Activated T-helper 2 cell treated with anti-CD3 and anti-CD28 coated beads, Interferon-gamma antibody, Interleukin-2, Interleukin-4, amounts not matched to agents 10 μg/mL and 5 μg/mL and 100 μg/mL, durations not matched to agents 14 hours and 24 hours and 36 hours (primary cell): ENCODE results near the gene PNMA8C. TPM values are rescaled to one million over a fixed set of nuclear protein-coding genes. Genes with fewer than 3 reads are reported as not detected.

Source experiments
- DNase-seq: peaks from one replicate; pipeline ENCODE4 v3.0.0; 2021; ENCODE audit warnings: low spot score
- H3K27ac Mint-ChIP-seq: one replicate; pipeline ENCODE4 v1.8.0; 2021; ENCODE audit warnings: mixed read lengths
- H3K27me3 Mint-ChIP-seq: one replicate; pipeline ENCODE4 v1.8.0; 2021; ENCODE audit warnings: low read depth, mixed read lengths
- H3K36me3 Mint-ChIP-seq: one replicate; pipeline ENCODE4 v1.8.0; 2021; ENCODE audit warnings: low read depth, mixed read lengths
- H3K4me1 Mint-ChIP-seq: one replicate; pipeline ENCODE4 v1.8.0; 2021; ENCODE audit warnings: low read depth, mixed read lengths
- H3K4me3 Mint-ChIP-seq: one replicate; pipeline ENCODE4 v1.8.0; 2021; ENCODE audit warnings: low read depth, mild to moderate bottlenecking, moderate library complexity, mixed read lengths
- H3K9me3 Mint-ChIP-seq: one replicate; pipeline ENCODE4 v1.8.0; 2021; ENCODE audit warnings: mixed read lengths
- intact Hi-C: fragments of 100-400 bp; cut with micrococcal nuclease; formaldehyde crosslinking; loops from one replicate; pipeline ENCODE4 v1.15.1; 2023
- total RNA-seq: library from RNA; stranded (reverse); gene quantifications from 2 replicates; pipeline ENCODE4 v1.2.3, GENCODE V29; 2022

PNMA8C gene
- total RNA-seq, 1 donor from 2014 or later: not detected

DNA sequence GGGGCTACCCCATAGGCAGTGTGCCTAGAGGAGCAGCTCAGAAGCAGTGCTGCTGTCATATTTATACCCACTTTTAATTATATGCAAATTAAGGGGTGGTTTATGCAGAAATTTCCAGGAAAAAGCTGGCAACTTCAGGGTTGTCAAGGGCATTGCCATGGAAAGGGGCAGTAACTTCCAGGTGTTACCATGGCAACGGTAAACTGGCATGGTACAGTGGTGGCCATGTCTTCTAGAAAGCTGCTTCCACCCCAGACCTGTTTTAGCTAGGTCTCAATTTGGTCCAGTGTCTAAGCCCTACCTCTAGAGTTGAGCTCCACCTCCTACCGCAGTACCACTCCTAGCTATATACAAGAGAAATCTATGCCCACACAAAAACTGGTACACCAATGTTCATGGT, 31.3 kb upstream of the PNMA8C start:
- H3K4me3 Mint-ChIP-seq: no peak overlapping the region
- no peak for DNase-seq
- H3K9me3 Mint-ChIP-seq: no peaks in the 10 kb centered on the region
- peaks cover 4% of the 10 kb centered on the region for H3K27me3 Mint-ChIP-seq
- no peak overlapping the region for H3K27ac Mint-ChIP-seq
- no peaks in the 10 kb centered on the region for H3K36me3 Mint-ChIP-seq
- H3K4me1 Mint-ChIP-seq: no peaks in the 10 kb centered on the region
- intact Hi-C loops: no loop called here

DNA sequence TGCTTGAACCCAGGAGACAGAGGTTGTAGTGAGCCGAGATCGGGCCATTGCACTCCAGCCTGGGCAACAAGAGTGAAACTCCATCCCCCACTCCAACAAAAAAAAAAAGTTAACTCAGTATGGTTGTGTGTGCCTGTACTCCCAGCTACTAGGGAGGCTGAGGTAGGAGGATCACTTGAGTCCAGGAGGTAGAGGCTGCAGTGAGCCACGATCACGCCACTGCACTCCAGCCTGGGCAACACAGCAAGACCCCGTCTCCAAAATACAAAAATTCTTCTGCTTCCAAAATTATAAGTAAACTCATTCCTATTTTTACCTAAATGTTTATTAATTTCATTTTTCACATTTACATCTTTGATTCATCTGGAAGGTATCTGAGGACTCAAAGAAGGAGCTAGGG, 28.2 kb upstream of the PNMA8C start:
- H3K27ac Mint-ChIP-seq: no peak overlapping the region
- no peak for DNase-seq
- no peaks in the 10 kb centered on the region for H3K4me1 Mint-ChIP-seq
- H3K9me3 Mint-ChIP-seq: no peaks in the 10 kb centered on the region
- intact Hi-C loops: no loop called here
- peaks cover 4% of the 10 kb centered on the region for H3K27me3 Mint-ChIP-seq
- H3K4me3 Mint-ChIP-seq: no peak overlapping the region
- no peaks in the 10 kb centered on the region for H3K36me3 Mint-ChIP-seq

GRCh38 chr19:46454244-46454643, 25.5 kb upstream of the PNMA8C start:
- H3K4me1 Mint-ChIP-seq: no peaks in the 10 kb centered on the region
- peaks cover 7% of the 10 kb centered on the region for H3K9me3 Mint-ChIP-seq
- no peak overlapping the region for H3K4me3 Mint-ChIP-seq
- H3K27me3 Mint-ChIP-seq: peaks cover 12% of the 10 kb centered on the region
- no peak for DNase-seq
- H3K27ac Mint-ChIP-seq: no peak overlapping the region
- no peaks in the 10 kb centered on the region for H3K36me3 Mint-ChIP-seq
- intact Hi-C loops: no loop called here

DNA sequence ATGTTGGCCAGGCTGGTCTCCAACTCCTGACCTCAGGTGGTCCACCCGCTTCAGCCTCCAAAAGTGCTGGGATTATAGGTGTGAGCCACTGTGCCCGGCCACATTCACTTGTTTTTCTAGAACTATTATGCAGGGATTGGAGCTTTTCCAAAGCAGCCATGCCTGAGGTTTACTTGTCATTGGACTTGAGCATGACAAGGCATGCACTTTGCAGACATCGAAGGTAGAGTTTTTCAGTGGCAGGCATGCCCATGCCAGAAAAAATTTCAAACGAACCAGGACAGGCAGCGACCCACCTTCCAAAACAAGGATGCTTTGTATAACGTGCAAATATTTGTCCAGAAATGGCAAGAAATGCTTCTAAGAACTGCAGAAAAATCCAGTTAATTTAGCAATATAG, 24.9 kb upstream of the PNMA8C start:
- Mint-ChIP-seq H3K27me3 (peaks cover 13% of the 10 kb centered on the region), H3K36me3 (no peaks in the 10 kb centered on the region), H3K9me3 (peaks cover 8% of the 10 kb centered on the region), H3K27ac (no peak overlapping the region), H3K4me1 (no peaks in the 10 kb centered on the region), H3K4me3 (no peak overlapping the region)
- no peak for DNase-seq
- intact Hi-C loops: no loop called here

DNA sequence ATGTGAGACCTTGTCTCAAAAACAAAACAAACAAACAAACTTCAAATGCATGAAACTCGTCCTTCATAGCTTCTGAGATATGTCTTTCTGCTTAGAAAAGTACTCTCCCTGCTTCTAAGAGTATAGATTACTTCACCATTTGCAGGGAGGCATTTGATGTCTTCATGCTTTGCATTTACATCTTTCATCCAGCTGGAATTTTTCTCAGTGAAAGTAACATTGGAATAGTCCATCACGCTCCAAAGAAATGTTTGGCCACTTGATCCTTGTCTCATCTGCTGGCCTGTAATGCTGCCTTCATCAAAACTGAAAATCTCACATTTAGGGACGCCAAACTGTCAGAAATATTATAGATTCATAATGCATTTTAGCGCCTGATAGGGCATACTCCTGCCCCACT, 23.4 kb upstream of the PNMA8C start:
- H3K4me1 Mint-ChIP-seq: no peaks in the 10 kb centered on the region
- H3K36me3 Mint-ChIP-seq: no peaks in the 10 kb centered on the region
- DNase-seq: no peak
- H3K9me3 Mint-ChIP-seq: peaks cover 8% of the 10 kb centered on the region
- H3K4me3 Mint-ChIP-seq: no peak overlapping the region
- intact Hi-C loops: no loop called here
- H3K27me3 Mint-ChIP-seq: peaks cover 10% of the 10 kb centered on the region
- no peak overlapping the region for H3K27ac Mint-ChIP-seq

DNA sequence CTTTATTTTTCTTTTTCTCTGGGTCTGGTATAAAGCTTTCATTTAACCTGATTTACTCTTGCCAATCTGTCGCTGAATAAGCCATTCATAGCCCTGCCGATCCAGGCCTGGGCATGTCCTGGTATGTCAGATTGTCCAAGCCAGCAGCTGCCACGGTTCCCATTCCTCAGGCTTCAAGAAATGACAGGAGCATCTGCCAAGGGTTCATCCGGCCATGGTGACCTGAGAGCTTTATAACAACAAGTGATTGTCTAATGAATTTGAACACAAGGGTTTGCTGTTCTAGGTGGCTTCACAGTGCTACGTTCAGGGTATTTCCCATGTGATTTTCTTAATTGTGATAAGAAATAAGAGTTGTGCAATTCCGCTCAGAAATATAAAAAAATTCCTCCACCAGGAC, 22.6 kb upstream of the PNMA8C start:
- peaks cover 11% of the 10 kb centered on the region for H3K27me3 Mint-ChIP-seq
- intact Hi-C loops: no loop called here

GRCh38 chr19:46450737-46451136, 22.0 kb upstream of the PNMA8C start:
- Mint-ChIP-seq H3K27me3 (peaks cover 14% of the 10 kb centered on the region), H3K27ac (no peak overlapping the region), H3K4me1 (no peaks in the 10 kb centered on the region), H3K36me3 (no peaks in the 10 kb centered on the region), H3K9me3 (peaks cover 8% of the 10 kb centered on the region), H3K4me3 (no peak overlapping the region)
- intact Hi-C loops: no loop called here
- no peak for DNase-seq

More for the DNA sequence above, 22.6 kb upstream of the PNMA8C start:
- no peak for DNase-seq
- Mint-ChIP-seq H3K9me3 (peaks cover 8% of the 10 kb centered on the region), H3K36me3 (no peaks in the 10 kb centered on the region), H3K4me3 (no peak overlapping the region), H3K27ac (no peak overlapping the region), H3K4me1 (no peaks in the 10 kb centered on the region)

DNA sequence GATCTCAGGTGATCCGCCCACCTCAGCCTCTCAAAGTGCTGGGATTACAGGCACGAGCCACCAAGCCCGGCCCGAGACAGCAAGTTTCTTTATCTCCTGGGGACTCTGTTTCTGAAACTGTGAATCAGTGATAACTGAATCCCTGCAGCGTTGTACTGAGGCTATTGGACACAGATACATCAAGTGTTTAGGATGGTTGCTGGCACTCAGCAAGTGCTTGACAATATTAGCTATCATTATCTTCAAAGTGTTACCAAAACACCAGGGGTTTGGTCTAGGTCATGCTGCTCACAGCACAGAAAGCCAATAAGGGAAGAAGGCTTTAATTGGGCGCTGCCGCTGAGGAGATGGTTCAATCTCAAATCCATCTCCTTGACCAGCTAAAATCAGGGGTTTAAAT, 20.5 kb upstream of the PNMA8C start:
- H3K27me3 Mint-ChIP-seq: peaks cover 12% of the 10 kb centered on the region
- no peaks in the 10 kb centered on the region for H3K4me1 Mint-ChIP-seq

GRCh38 chr19:46448601-46449000, 19.9 kb upstream of the PNMA8C start:
- H3K36me3 Mint-ChIP-seq: no peaks in the 10 kb centered on the region
- peaks cover 12% of the 10 kb centered on the region for H3K27me3 Mint-ChIP-seq
- DNase-seq: no peak

More for the DNA sequence above, 20.5 kb upstream of the PNMA8C start:
- DNase-seq: no peak
- intact Hi-C loops: no loop called here
- no peaks in the 10 kb centered on the region for H3K36me3 Mint-ChIP-seq
- H3K27ac Mint-ChIP-seq: no peak overlapping the region
- H3K4me3 Mint-ChIP-seq: no peak overlapping the region
- peaks cover 8% of the 10 kb centered on the region for H3K9me3 Mint-ChIP-seq

DNA sequence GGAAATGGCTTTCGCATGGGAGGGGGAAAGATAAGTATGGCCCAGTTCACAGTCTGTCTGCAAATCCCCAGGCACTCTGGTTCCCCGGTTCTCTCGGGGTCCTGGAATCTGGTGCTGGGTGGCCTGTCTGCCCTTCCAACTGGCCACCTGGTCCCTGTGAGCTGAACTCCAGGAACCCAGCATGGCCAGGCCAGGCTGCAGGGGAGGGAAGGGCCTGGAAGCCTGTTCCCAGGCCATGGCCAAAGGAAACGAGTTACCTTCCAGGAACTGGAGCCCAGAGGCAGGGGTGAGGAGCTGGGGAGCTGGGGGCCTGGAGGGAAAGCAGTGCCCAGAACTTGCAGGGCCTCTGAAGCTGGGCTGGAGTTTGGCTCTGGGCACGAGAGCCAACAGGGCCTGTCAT, 19.1 kb upstream of the PNMA8C start:
- Mint-ChIP-seq H3K27me3 (peaks cover 16% of the 10 kb centered on the region), H3K4me1 (no peaks in the 10 kb centered on the region), H3K36me3 (no peaks in the 10 kb centered on the region), H3K4me3 (no peak overlapping the region), H3K27ac (no peak overlapping the region), H3K9me3 (peaks cover 8% of the 10 kb centered on the region)
- no peak for DNase-seq
- intact Hi-C loops: no loop called here

More at GRCh38 chr19:46448601-46449000, 19.9 kb upstream of the PNMA8C start:
- peaks cover 8% of the 10 kb centered on the region for H3K9me3 Mint-ChIP-seq
- intact Hi-C loops: no loop called here
- no peak overlapping the region for H3K4me3 Mint-ChIP-seq
- H3K27ac Mint-ChIP-seq: no peak overlapping the region
- H3K4me1 Mint-ChIP-seq: no peaks in the 10 kb centered on the region

GRCh38 chr19:46447006-46447405, 18.3 kb upstream of the PNMA8C start:
- H3K9me3 Mint-ChIP-seq: peaks cover 8% of the 10 kb centered on the region
- no peak overlapping the region for H3K27ac Mint-ChIP-seq
- no peak for DNase-seq
- no peaks in the 10 kb centered on the region for H3K36me3 Mint-ChIP-seq
- intact Hi-C loops: no loop called here
- no peaks in the 10 kb centered on the region for H3K4me1 Mint-ChIP-seq
- peaks cover 16% of the 10 kb centered on the region for H3K27me3 Mint-ChIP-seq
- H3K4me3 Mint-ChIP-seq: no peak overlapping the region

DNA sequence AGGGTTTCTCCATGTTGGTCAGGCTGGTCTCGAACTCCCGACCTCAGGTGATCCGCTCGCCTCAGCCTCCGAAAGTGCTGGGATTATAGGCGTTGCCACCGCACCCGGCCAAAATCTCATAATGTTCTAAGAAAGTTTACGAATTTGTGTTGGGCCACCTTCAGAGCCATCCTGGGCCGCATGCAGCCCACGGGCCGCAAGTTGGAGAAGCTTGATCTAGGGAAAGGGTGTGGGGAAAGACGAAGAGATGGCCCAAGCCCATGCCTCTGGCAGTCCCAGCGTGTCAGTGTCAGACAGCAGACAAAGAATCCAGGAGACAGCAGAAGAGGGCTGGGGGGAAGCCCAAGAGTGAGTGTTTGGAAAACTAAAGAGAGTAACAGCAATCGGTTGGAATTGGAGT, 17.3 kb upstream of the PNMA8C start:
- intact Hi-C loops: no loop called here
- Mint-ChIP-seq H3K4me3 (no peak overlapping the region), H3K36me3 (no peaks in the 10 kb centered on the region), H3K9me3 (peaks cover 8% of the 10 kb centered on the region), H3K27ac (no peak overlapping the region), H3K4me1 (no peaks in the 10 kb centered on the region), H3K27me3 (peaks cover 16% of the 10 kb centered on the region)
- no peak for DNase-seq

DNA sequence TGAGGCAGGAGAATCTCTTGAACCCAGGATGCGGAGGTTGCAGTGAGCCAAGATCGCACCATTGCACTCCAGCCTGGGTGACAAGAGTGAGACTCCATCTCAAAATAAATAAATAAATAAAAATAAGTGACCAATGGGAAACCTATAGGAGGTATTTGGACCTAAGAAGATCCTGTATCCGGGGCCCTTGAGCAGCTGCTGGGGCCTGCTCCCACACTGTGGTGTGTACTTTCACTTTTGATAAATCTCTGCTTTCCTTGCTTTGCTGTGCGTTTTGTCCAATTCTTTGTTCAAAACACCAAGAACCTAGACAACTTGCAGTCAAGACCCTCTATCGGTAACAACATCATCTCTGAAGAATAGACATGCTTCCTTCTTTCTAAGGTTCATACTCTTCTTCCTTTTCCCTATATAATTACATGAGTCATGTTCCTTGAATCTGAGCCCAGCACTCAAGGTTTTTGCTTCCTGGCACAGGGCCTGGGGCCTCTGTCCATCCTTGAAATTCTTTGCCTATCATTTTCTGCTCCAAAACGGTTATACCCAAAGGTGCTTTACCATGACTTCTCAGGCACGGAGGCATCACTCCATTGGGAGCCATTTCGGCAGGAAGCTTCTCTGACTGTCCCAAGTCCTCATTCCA, 14.2 kb upstream of the PNMA8C start:
- H3K36me3 Mint-ChIP-seq: no peaks in the 10 kb centered on the region
- no peak overlapping the region for H3K27ac Mint-ChIP-seq
- no peaks in the 10 kb centered on the region for H3K9me3 Mint-ChIP-seq
- intact Hi-C loops: no loop called here
- peaks cover 9% of the 10 kb centered on the region for H3K27me3 Mint-ChIP-seq
- no peaks in the 10 kb centered on the region for H3K4me1 Mint-ChIP-seq
- DNase-seq: no peak
- H3K4me3 Mint-ChIP-seq: no peak overlapping the region

GRCh38 chr19:46441866-46442265, 13.1 kb upstream of the PNMA8C start:
- H3K4me1 Mint-ChIP-seq: no peaks in the 10 kb centered on the region
- H3K36me3 Mint-ChIP-seq: no peaks in the 10 kb centered on the region
- H3K4me3 Mint-ChIP-seq: no peak overlapping the region
- H3K27me3 Mint-ChIP-seq: peaks cover 9% of the 10 kb centered on the region
- intact Hi-C loops: no loop called here
- H3K27ac Mint-ChIP-seq: no peak overlapping the region
- no peaks in the 10 kb centered on the region for H3K9me3 Mint-ChIP-seq
- DNase-seq: no peak
